H1 (cell line): ENCODE measurements around the gene ARTN.

Experiments used
- EP300 ChIP-seq, 2 experiments: IDR thresholded peaks; 1 replicate in 1 of 2; 2 replicates in 1 of 2; pipeline ENCODE4 v1.6.1; 2011 to 2012; ENCODE audit warnings: low read depth in 2 of 2, low read length in 2 of 2, mild to moderate bottlenecking in 2 of 2, borderline replicate concordance in 1 of 2, inconsistent platforms in 1 of 2, moderate library complexity in 1 of 2
- MAFK ChIP-seq: IDR thresholded peaks from 2 replicates; pipeline ENCODE4 v1.6.1; 2012; ENCODE audit warnings: low read depth, mild to moderate bottlenecking, improper control_type of control experiment, low read length
- TEAD4 ChIP-seq: IDR thresholded peaks from 2 replicates; pipeline ENCODE4 v1.6.1; 2012; ENCODE audit warnings: low read depth, low read length, inconsistent platforms, mixed read lengths

GRCh38 chr1:43945674-43946235, 12.2 kb downstream of the ARTN start:
- no peak for TF ChIP-seq TEAD4
- no peak for TF ChIP-seq EP300 (IDR thresholded peaks at IDR 0.05; ENCODE audit: borderline replicate concordance in 1 of 2, low read depth in 2 of 2, low read length in 2 of 2)
- TF ChIP-seq MAFK, result no peak
